DND-41 (cell line): ENCODE data around the gene TMEM167A.

Experiments used
- EZH2 ChIP-seq: IDR thresholded peaks from 3 replicates; pipeline ENCODE4 v1.6.1; 2012; ENCODE audit warnings: borderline replicate concordance, low read depth, mild to moderate bottlenecking, moderate library complexity, low read length, inconsistent platforms; ENCODE audit not compliant: severe bottlenecking
- TF ChIP-seq, protein P1 (sequence below): IDR thresholded peaks from 2 replicates; pipeline ENCODE4 v1.5.1; 2012; ENCODE audit warnings: borderline replicate concordance, low read length, moderate library complexity, mild to moderate bottlenecking; ENCODE audit not compliant: poor library complexity, severe bottlenecking; ENCODE audit errors: extremely low read depth

DNA sequence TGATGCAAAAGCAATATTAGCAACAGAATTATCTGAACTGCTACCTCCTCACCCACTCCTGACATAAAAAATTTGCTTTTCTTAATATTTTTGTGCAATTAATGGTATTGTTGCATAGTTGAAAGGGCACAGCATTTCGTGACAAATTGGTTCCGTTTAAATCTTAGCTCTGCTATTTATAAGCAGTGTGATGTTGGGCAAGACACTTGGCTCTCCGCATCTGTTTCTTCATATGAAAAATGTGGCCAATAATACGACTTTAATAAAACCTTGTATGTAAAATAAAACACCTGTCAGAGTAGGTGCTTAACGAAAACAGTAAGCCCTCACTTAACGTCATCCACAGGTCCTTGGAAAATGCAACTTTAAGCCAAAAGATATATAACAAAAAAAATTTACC is 4.2 kb downstream of the TMEM167A start:
- TF ChIP-seq, protein P1, sequence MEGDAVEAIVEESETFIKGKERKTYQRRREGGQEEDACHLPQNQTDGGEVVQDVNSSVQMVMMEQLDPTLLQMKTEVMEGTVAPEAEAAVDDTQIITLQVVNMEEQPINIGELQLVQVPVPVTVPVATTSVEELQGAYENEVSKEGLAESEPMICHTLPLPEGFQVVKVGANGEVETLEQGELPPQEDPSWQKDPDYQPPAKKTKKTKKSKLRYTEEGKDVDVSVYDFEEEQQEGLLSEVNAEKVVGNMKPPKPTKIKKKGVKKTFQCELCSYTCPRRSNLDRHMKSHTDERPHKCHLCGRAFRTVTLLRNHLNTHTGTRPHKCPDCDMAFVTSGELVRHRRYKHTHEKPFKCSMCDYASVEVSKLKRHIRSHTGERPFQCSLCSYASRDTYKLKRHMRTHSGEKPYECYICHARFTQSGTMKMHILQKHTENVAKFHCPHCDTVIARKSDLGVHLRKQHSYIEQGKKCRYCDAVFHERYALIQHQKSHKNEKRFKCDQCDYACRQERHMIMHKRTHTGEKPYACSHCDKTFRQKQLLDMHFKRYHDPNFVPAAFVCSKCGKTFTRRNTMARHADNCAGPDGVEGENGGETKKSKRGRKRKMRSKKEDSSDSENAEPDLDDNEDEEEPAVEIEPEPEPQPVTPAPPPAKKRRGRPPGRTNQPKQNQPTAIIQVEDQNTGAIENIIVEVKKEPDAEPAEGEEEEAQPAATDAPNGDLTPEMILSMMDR: no peak
- no peak for TF ChIP-seq EZH2
